H9 (cell line): Measurements from ENCODE around the gene C2orf42. TPM values are rescaled to one million over a fixed set of nuclear protein-coding genes. Genes with fewer than 3 reads are reported as not detected.

Experiments
- DNase-seq: peaks from one replicate; pipeline ENCODE4 v3.0.0-alpha.2; 2017
- H2AFZ ChIP-seq: one replicate; pipeline ENCODE4 v1.6.1; 2013; ENCODE audit warnings: mild to moderate bottlenecking, low read length, control low read depth, moderate library complexity
- H2AK5ac ChIP-seq: 2 replicates; pipeline ENCODE4 v1.6.1; 2013; ENCODE audit warnings: low read length, control low read depth, mixed read lengths; ENCODE audit not compliant: insufficient read length
- H2BK120ac ChIP-seq: one replicate; pipeline ENCODE4 v1.6.1; 2013; ENCODE audit warnings: low read depth, mild to moderate bottlenecking, low read length, control low read depth, inconsistent platforms; ENCODE audit not compliant: poor library complexity, severe bottlenecking
- H2BK12ac ChIP-seq: 2 replicates; pipeline ENCODE4 v1.6.1; 2013; ENCODE audit warnings: low read length, control low read depth, mixed read lengths, low read depth; ENCODE audit not compliant: insufficient read length
- H2BK15ac ChIP-seq: 2 replicates; pipeline ENCODE4 v1.6.1; 2013; ENCODE audit warnings: low read depth, low read length, control low read depth
- H2BK20ac ChIP-seq: one replicate; pipeline ENCODE4 v1.6.1; 2013; ENCODE audit warnings: low read depth, mild to moderate bottlenecking, low read length, control low read depth, inconsistent platforms; ENCODE audit not compliant: poor library complexity, severe bottlenecking
- H2BK5ac ChIP-seq: 2 replicates; pipeline ENCODE4 v1.6.1; 2013; ENCODE audit warnings: low read length, control low read depth, mixed read lengths; ENCODE audit not compliant: insufficient read length
- H3K14ac ChIP-seq: 2 replicates; pipeline ENCODE4 v1.6.1; 2013; ENCODE audit warnings: low read length, control low read depth; ENCODE audit not compliant: insufficient read depth
- H3K18ac ChIP-seq: 2 replicates; pipeline ENCODE4 v1.6.1; 2013; ENCODE audit warnings: low read depth, mild to moderate bottlenecking, mixed read lengths, low read length, control low read depth; ENCODE audit not compliant: insufficient read length
- H3K23ac ChIP-seq: 2 replicates; pipeline ENCODE4 v1.6.1; 2013; ENCODE audit warnings: low read length, control low read depth, mixed read lengths, low read depth; ENCODE audit not compliant: insufficient read length
- H3K23me2 ChIP-seq: 2 replicates; pipeline ENCODE4 v1.6.1; 2013; ENCODE audit warnings: low read depth, mild to moderate bottlenecking, mixed read lengths, low read length, control low read depth; ENCODE audit not compliant: insufficient read length, poor library complexity, severe bottlenecking
- H3K27ac ChIP-seq: 2 replicates; pipeline ENCODE4 v1.5.1; 2013; ENCODE audit warnings: low read length, control low read depth, mixed read lengths, low read depth; ENCODE audit not compliant: insufficient read length
- H3K27me3 ChIP-seq: 2 replicates; pipeline ENCODE4 v1.6.1; 2013; ENCODE audit warnings: low read length, control low read depth, inconsistent platforms; ENCODE audit not compliant: insufficient read depth
- H3K4ac ChIP-seq: 2 replicates; pipeline ENCODE4 v1.6.1; 2013; ENCODE audit warnings: low read depth, mild to moderate bottlenecking, control low read depth, inconsistent platforms, low read length, moderate library complexity
- H3K4me1 ChIP-seq: 2 replicates; pipeline ENCODE4 v1.6.1; 2013; ENCODE audit warnings: low read length, control low read depth, inconsistent platforms; ENCODE audit not compliant: insufficient read depth
- H3K4me2 ChIP-seq: 2 replicates; pipeline ENCODE4 v1.6.1; 2013; ENCODE audit warnings: low read length, control low read depth, mixed read lengths; ENCODE audit not compliant: insufficient read length, insufficient read depth
- H3K56ac ChIP-seq: 2 replicates; pipeline ENCODE4 v1.6.1; 2013; ENCODE audit warnings: low read depth, mild to moderate bottlenecking, mixed read lengths, low read length, control low read depth; ENCODE audit not compliant: insufficient read length
- H3K79me1 ChIP-seq: 2 replicates; pipeline ENCODE4 v1.6.1; 2013; ENCODE audit warnings: low read depth, mild to moderate bottlenecking, moderate library complexity, low read length, control low read depth, inconsistent platforms; ENCODE audit not compliant: insufficient read depth, poor library complexity, severe bottlenecking
- H3K79me2 ChIP-seq: 2 replicates; pipeline ENCODE4 v1.6.1; 2013; ENCODE audit warnings: low read length, control low read depth, inconsistent platforms; ENCODE audit not compliant: insufficient read depth
- H3K9ac ChIP-seq: 2 replicates; pipeline ENCODE4 v1.6.1; 2013; ENCODE audit warnings: low read length, control low read depth, mixed read lengths; ENCODE audit not compliant: insufficient read length; ENCODE audit errors: extremely low read depth
- H3K9me3 ChIP-seq: one replicate; pipeline ENCODE4 v1.6.1; 2013; ENCODE audit warnings: low read depth, low read length, inconsistent platforms; ENCODE audit not compliant: control insufficient read depth
- H3T11ph ChIP-seq: one replicate; pipeline ENCODE4 v1.6.1; 2013; ENCODE audit warnings: mild to moderate bottlenecking, low read length, control low read depth, inconsistent platforms
- H4K20me1 ChIP-seq: one replicate; pipeline ENCODE4 v1.6.1; 2013; ENCODE audit not compliant: control insufficient read depth, insufficient read length, insufficient read depth
- H4K5ac ChIP-seq: 2 replicates; pipeline ENCODE4 v1.6.1; 2013; ENCODE audit warnings: low read depth, mild to moderate bottlenecking, mixed read lengths, low read length, control low read depth; ENCODE audit not compliant: insufficient read length
- H4K8ac ChIP-seq: replicated peaks from 2 replicates; pipeline ENCODE4 v1.6.1; 2013; ENCODE audit warnings: low read length, control low read depth, mixed read lengths, low read depth; ENCODE audit not compliant: insufficient read length
- H4K91ac ChIP-seq: 2 replicates; pipeline ENCODE4 v1.6.1; 2013; ENCODE audit warnings: low read depth, mild to moderate bottlenecking, moderate library complexity, mixed read lengths, low read length, control low read depth; ENCODE audit not compliant: insufficient read length
- H3K27ac Mint-ChIP-seq, 3 experiments: 2 replicates in 2 of 3; 3 replicates in 1 of 3; pipeline ENCODE4 v1.8.0; 2020 to 2021; ENCODE audit warnings: mixed read lengths in 3 of 3, mild to moderate bottlenecking in 1 of 3, moderate library complexity in 1 of 3
- H3K27me3 Mint-ChIP-seq: 2 replicates; pipeline ENCODE4 v1.8.0; 2021; ENCODE audit warnings: low read depth, mild to moderate bottlenecking, moderate library complexity, mixed read lengths
- H3K36me3 Mint-ChIP-seq, 3 experiments: 2 replicates in 2 of 3; 3 replicates in 1 of 3; pipeline ENCODE4 v1.8.0; 2020 to 2021; ENCODE audit warnings: low read depth in 3 of 3, mixed read lengths in 3 of 3; ENCODE audit not compliant: insufficient read depth in 1 of 3
- H3K4me1 Mint-ChIP-seq, 2 experiments: 2 replicates each; pipeline ENCODE4 v1.8.0; 2020; ENCODE audit warnings: mixed read lengths in 2 of 2
- H3K4me3 Mint-ChIP-seq, 2 experiments: 2 replicates in 1 of 2; 3 replicates in 1 of 2; pipeline ENCODE4 v1.8.0; 2020 to 2021; ENCODE audit warnings: mild to moderate bottlenecking in 2 of 2, mixed read lengths in 2 of 2, moderate library complexity in 1 of 2
- H3K9me3 Mint-ChIP-seq, 2 experiments: 2 replicates in 1 of 2; 3 replicates in 1 of 2; pipeline ENCODE4 v1.8.0; 2020; ENCODE audit warnings: mild to moderate bottlenecking in 2 of 2, mixed read lengths in 2 of 2, moderate library complexity in 1 of 2
- WGBS: extraction: QIAGEN DNeasy Blood & Tissue Kit; methylation state at CpG from one replicate; pipeline ENCODE4 v1.1.7; 2013; ENCODE audit warnings: missing lambda C conversion rate, low lambda C conversion rate, mixed read lengths; ENCODE audit not compliant: insufficient read length; ENCODE audit errors: extremely low coverage; 5-methylcytosine and 5-hydroxymethylcytosine counted together
- total RNA-seq: library from RNA; stranded (reverse); gene quantifications from 2 replicates; pipeline ENCODE4 v1.2.1, GENCODE V29; 2021
- TF ChIP-seq, protein P1 (sequence below): fragments of 200-600 bp; sonication (generic); conservative IDR thresholded peaks from 3 replicates; pipeline ENCODE4 v1.8.0; 2021; ENCODE audit warnings: antibody characterized with exemption, mild to moderate bottlenecking

The C2orf42 gene
- total RNA-seq, 1 experiment from 2014 or later = 19.0 TPM

DNA sequence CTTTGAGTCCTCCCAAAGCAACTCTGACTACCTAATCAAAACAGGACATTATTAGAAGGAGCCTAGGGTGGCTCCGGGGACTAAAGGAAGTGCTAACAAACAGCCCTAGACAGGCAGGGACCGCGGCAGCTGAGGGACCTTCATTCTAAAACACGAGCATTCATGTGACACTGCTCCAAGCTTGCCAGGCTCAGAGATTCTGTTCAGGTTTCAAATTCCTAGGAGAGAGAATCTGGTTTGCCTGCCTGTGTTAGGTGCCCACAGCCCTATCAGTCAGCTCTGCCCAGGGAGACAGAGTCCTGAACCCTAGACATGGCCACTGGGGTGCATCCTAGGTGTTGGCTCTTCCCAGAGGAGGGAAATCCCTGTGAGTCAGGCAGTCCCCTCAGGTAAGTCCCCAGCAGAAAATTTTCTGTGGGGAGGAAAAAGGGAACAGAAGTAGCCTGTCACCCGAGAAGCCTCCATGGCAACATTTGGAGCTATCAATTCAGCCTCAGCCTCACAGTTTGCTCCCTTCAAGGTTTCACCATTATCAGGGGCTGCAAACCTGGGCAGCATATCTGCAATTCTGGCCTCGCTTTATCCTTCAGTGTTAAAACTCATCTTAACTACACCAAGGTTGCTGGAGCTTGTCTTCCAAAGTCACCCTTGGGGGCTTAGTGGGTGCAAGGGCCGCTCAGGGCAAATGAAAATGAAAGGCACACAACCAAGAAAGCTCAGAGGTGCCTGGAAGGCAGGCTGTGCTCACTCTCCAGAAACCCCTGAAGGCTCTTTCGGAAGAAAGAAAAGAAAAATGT is 75.0 kb downstream of the C2orf42 start:
- TF ChIP-seq, protein P1, sequence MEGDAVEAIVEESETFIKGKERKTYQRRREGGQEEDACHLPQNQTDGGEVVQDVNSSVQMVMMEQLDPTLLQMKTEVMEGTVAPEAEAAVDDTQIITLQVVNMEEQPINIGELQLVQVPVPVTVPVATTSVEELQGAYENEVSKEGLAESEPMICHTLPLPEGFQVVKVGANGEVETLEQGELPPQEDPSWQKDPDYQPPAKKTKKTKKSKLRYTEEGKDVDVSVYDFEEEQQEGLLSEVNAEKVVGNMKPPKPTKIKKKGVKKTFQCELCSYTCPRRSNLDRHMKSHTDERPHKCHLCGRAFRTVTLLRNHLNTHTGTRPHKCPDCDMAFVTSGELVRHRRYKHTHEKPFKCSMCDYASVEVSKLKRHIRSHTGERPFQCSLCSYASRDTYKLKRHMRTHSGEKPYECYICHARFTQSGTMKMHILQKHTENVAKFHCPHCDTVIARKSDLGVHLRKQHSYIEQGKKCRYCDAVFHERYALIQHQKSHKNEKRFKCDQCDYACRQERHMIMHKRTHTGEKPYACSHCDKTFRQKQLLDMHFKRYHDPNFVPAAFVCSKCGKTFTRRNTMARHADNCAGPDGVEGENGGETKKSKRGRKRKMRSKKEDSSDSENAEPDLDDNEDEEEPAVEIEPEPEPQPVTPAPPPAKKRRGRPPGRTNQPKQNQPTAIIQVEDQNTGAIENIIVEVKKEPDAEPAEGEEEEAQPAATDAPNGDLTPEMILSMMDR = no peak
- Histone ChIP-seq H3K23ac (no peak overlapping the region), H3K4me2 (no peak overlapping the region), H2AK5ac (no peak overlapping the region), H3K79me1 (no peaks in the 10 kb centered on the region), H2BK120ac (no peak overlapping the region), H3K23me2 (no peaks in the 10 kb centered on the region), H3K79me2 (no peaks in the 10 kb centered on the region), H3K56ac (no peak overlapping the region), H2BK12ac (no peak overlapping the region), H3K4ac (no peak overlapping the region), H3K18ac (no peak overlapping the region), H4K20me1 (no peaks in the 10 kb centered on the region), H3K9ac (no peak overlapping the region), H3K27me3 (no peaks in the 10 kb centered on the region), H2BK5ac (no peak overlapping the region), H3T11ph (no peak overlapping the region), H3K9me3 (no peaks in the 10 kb centered on the region), H3K4me1 (peaks cover 7% of the 10 kb centered on the region), H2BK20ac (no peak overlapping the region), H2AFZ (no peak overlapping the region), H2BK15ac (no peak overlapping the region), H4K91ac (no peak overlapping the region), H4K5ac (no peak overlapping the region), H4K8ac (no peak overlapping the region), H3K14ac (0 out of 2 replicates have a peak overlapping the region, but pooled peaks have one; percentile 6), H3K27ac (no peak overlapping the region)
- Mint-ChIP-seq H3K4me3 (no peak overlapping the region), H3K36me3 (no peaks in the 10 kb centered on the region; a peak in 2 of 7 replicates), H3K4me1 (peaks cover 37 to 42% of the 10 kb centered on the region in 2 experiments), H3K9me3 (no peaks in the 10 kb centered on the region), H3K27me3 (no peaks in the 10 kb centered on the region), H3K27ac (peak overlapping the region in 1 of 3 experiments; percentile 51; a peak in 1 of 7 replicates)
- WGBS = no CpG with 5 or more reads among the region's 8 CpGs
- no peak for DNase-seq
